SK-N-MC (cell line): ENCODE results near the gene SMC6.

Experiments used
- EZH2 ChIP-seq: fragments of 200-600 bp; sonication (generic); IDR thresholded peaks from one replicate; pipeline ENCODE4 v1.6.1; 2017; ENCODE audit warnings: antibody characterized with exemption
- FOXP2 ChIP-seq: optimal IDR thresholded peaks from 2 replicates; pipeline ENCODE3; 2011; ENCODE audit warnings: mild to moderate bottlenecking, moderate library complexity; ENCODE audit not compliant: insufficient read depth; ENCODE audit errors: extremely low read length, control extremely low read depth
- POLR2AphosphoS5 ChIP-seq: IDR thresholded peaks from 2 replicates; pipeline ENCODE4 v1.6.1; 2012; ENCODE audit warnings: mild to moderate bottlenecking, low read depth, low read length, borderline replicate concordance

DNA sequence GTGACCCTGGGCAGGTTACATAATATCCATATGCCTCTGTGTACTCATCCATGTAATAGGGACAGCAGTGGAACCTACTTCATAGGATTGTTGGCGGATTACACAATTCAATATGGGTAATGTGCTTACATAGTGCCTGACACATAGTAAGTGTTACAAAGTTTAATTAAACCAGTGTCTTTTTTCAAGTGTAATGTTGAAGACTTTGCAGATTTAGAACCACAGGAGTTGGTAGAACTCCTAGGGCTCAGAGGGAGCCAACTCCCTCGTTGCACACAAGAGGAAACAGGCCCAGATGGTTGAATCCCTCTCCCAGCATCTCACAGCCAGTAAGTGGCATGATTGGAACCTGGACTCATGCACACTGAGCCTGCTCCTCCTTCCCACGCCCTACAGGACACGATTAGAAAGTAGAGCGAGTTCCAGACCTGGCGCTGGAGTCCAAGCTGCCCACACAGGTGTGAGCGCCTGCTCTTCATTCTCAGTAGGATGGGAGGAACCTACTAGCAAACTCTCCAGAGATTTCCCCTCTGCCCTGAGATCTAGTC lies 115.3 kb downstream of the SMC6 start:
- TF ChIP-seq POLR2AphosphoS5 = no peak
- TF ChIP-seq EZH2 = no peak
- no peak for TF ChIP-seq FOXP2
